Forelimb muscle (tissue), 1 donor: Measurements from ENCODE around the gene SLC44A4. TPM values are rescaled to one million over a fixed set of nuclear protein-coding genes. Genes with fewer than 3 reads are reported as not detected.
A peak's percentile ranks its signal among the peaks of the same experiment; 100 is the strongest.

Source experiments
- DNase-seq: peaks from one replicate; pipeline ENCODE4 v3.0.0-alpha.2; 2013; ENCODE audit warnings: low read depth
- polyA plus RNA-seq: library from polyadenylated mRNA; unstranded; fragments of 120-200 nt; gene quantifications from one replicate; pipeline ENCODE4 v1.2.1, GENCODE V29; 2013; ENCODE audit not compliant: insufficient read length

The SLC44A4 gene
- polyA plus RNA-seq, 1 donor = 0.37 TPM

DNA sequence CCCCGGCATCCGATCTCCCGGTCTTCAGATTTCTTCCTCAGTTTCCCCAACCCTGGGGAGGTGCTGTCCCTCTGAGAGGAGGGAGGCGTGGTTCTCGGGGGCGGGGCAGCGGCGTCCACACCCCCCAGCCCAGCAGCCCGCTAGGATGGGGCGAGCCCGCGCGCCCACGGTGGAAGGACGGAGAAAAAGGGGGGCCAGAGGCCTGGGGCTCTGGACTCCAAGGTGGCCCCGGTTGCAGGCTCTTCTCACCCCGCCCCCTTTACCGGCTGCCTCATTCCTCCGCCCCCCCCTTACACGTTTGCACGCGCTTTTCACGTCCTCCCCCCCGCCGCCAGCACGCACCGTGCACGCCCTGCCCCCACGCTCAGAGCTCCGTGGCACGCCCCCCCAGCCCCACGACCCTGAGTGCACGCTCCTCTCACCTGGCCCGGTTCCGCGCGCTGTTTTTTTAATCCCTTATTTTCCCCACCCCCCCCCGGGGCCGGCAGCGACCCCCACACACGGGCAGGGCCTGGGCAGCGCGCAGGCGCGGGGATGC is 22.7 kb upstream of the SLC44A4 start:
- no peak for DNase-seq

DNA sequence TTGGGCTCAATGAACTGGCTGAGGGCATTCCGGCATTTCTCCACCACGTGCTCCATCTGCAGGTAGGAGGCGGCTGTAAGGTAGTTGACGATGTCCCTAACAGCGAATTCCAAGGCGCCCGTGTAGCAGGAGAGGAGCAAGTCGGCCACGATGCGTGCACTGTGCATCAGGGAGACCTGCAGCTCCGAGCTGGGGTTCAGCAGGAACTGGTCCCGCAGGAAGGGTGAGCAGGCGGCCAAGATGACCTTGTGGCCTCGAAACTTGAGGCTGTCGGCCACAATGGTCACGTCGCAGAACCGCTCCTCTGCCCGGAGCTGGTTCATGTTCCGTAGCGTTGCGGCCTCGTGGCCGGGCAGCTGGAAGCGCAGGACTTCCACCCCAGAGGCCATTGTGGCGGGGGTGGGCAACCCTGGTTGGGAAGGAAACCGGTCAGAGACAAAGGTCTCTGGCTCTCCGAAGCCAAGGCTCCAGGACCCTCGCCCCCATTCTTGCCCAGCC is 22.2 kb upstream of the SLC44A4 start:
- no peak for DNase-seq

DNA sequence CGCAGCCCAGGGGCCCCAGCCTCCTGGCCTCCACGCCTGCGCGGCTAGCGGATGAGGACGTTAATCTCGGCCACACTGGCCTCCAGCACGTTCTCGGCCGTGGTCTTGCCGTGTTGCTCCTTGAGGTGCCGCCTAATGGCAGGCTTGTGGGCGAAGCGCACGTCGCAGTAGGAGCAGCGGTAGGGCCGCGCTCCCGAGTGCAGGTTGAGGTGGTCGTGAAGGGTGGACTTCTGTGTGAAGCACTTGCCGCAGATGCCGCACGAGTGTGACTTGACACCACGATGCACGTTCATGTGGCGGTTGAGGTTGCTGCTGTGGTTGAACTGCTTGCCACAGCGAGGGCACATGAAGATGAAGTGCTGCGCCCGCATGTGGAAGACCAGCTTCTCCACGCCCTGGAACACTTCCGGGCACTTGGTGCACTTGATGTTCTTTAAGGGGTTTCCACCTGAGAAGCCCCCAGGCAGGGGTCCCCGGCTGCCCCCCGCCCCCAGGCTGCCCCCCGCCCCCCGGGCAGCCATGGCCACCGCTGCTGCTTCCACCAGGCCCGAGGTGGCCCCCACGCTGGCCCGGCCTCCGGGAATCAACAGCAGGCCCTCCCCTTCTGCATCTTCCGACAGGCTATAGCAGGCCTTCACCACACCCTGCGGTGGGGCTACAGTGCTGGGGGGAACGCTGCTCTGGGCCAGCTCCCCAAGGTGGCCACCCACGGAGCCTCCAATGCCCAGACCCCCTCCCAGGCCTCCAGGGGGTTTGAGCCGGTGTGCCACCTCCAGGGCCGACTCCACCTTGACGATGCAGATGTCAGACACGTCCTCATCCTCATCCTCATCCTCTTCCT is 21.3 kb upstream of the SLC44A4 start:
- DNase-seq = no peak

DNA sequence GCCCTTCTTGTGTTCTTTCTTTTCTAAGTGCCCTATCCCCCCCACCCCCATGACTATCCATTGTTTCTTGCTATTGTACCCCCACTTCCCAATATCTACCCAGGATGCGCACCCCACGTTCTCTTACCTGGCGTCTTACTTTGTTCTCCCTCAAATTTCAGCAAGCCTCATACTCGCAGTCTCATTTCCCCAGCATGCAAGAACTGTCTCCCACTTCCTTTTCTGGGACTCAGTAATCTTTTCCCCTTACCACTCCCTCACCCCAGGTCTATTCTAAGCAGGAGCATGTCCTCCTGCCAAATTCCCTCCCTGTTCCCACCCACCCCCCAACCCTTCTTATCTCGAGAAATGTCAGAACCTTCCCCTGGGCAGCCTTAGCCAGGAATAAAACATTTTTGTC is 20.4 kb upstream of the SLC44A4 start:
- DNase-seq = no peak

DNA sequence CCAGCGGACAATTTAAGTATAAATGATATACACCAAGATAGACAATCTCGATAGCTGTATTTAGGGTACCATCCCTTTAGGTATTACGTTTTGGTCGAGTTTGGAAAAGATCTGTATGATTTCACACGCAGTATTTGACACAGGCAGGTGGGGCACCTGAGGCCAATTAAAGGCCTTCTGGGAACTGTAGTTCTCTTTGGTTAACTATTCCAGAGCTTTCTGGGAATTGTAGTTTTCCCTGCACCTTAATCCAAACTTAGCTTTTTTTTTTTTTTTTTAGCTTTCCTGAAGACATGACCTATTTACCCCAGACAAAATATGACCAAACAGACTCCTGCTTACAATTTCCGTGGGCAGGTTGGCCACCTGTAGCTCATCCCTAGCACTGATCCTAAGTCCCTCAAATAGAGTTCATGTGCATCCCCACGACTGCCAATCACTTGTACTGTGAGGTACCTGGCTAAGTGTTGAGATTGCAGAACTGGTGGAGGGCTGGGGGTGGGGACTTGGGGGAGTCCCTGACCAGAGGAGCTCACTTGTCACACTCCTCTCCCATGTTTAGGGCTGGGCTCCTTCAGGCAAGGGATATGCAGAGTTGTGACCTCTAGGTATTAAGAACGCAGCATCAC is 19.7 kb upstream of the SLC44A4 start:
- no peak for DNase-seq

DNA sequence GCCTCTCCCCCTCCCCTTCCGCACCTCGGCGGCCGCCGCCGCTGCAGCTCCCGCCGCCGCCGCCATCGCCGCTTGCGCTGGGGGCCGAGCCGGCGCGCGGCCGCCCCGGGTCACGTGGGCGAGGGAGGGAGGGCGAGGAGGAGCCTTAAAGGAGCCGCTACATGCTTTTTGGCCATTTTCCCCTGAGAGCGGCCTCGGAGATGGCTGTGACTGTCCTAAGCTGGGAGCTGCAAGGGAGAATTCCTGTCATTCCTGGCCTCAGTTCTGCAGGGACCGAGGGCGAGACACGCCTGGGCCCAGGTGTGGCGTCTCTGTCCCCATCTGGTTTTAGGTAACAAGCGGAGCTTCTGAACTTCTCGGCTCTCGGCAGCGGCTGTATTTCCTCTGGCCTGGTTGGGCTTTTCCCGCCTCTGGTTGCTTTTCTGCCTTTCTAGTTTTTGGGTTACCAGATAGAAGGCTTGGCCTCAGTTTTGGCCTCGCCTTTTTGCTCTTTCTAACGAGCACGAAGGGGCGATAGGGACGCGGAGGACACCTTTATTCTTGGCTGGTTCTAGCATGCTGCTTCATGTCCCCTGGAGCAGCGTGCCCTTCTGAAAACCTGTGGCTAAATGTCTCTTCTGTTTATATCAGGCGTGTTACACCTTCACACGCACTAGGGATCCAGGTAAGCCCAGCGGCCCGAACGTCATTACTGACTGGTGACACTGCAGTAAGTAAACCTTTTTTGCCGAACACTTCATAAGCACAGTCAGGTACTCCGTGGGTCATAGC is 19.0 kb upstream of the SLC44A4 start, which contains the start of gene EHMT2:
EHMT2 (minus strand) TSS at position 87 of the 771 bp plus-strand sequence; CDS start at position 66, 21 bp downstream.
- peak; percentile 49 for DNase-seq

DNA sequence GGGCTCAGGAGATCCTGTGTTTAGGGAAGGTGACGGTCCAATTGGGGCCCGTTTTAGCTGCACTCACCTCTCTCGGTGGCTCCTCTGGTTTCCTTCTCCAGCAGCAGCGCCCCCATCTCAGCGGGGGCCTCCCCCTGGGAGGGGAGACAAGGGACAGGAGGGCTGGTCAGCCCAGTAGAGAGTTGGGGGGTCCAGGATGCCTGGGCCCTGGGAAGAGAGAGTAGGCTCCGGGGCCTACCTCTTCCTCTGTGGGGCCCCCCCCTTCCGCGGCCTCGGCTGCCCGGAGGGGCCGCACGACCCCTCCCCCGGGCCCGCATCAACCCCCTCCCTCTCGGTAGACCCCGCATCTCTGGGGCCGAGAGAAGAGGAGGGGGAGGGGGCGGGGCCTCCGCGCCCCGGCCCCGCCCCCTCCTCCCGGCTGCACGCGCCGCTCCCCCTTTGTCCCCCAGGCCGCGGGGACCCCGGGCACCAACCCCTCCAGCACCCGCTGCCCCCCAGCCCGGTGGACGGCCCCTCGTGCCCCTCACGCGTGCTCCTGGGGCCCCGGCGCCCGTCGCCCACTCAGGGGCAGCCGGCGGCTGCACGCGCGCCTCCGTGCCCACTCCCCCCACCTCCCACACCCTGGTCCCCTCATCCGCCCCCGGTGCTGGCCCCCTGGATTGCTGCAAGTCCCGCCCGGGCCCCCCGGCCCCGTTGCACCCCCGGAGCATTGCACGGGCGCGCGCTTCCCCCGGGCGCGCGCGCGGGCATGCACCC is 18.2 kb upstream of the SLC44A4 start:
- DNase-seq = no peak

DNA sequence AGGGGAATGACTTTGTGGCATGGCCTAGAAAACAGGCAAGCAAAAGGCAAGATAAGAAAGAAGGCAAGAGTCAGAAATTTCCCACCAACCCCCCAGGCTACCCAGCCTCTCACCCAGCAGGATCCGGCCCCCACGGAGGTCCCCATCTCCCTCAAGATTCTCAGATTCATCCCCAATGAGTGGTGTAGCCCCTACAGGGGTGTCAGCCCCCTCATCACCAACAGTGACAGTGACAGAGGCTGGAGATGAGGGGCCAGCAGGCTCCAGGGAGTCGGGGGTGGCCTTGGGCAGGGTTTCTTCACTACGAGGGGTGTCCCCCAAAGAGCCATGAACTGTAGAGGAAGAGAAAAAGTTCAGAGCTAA is 17.7 kb upstream of the SLC44A4 start:
- DNase-seq = no peak

DNA sequence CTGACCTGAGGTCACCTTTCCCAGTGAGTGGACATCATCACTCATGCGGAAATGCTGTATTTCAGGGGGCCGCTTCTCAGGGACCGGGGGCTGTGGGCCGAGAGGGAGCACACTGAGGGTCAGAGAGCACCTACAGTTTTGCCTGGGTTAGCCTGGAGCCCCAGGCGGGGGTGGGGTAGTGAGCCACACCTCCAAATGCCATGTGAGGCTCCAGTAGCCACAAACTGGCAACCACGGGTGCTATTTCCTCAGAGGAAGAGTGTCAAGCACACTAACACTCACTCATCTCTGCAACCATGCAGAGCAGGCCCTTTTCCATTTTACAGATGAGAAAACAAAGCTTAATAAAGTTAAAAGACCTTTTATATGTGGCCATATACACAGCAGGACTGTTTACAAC is 14.0 kb upstream of the SLC44A4 start:
- no peak for DNase-seq

DNA sequence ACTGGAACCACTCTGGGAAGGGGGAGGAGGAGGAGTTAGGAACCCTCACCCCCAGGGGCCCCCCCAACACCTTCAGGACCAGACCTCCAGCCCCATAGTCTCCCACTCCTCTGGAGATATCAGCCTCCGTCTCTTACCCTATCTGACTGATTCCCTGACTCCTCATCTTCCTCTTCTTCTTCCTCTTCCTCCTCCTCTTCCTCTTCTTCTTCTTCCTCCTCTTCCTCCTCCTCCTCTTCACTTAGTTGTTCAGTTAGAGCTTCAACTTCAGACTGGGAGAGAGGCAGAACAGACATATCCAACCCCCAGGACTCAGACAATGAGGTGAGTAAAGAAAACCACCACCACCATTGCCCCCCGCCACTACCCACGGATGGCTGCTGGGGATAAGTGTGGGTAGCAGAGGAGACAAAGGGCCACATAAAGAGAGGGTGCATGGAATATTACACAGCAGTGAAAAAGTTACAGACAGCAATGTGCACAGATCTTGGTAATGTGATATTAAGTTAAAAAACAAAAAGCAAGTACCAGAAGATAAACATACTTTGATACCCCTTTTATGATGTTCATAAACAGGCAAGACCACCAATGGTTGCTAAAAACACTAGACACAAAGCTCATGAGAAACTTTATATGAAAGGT is 10.7 kb upstream of the SLC44A4 start:
- no peak for DNase-seq

DNA sequence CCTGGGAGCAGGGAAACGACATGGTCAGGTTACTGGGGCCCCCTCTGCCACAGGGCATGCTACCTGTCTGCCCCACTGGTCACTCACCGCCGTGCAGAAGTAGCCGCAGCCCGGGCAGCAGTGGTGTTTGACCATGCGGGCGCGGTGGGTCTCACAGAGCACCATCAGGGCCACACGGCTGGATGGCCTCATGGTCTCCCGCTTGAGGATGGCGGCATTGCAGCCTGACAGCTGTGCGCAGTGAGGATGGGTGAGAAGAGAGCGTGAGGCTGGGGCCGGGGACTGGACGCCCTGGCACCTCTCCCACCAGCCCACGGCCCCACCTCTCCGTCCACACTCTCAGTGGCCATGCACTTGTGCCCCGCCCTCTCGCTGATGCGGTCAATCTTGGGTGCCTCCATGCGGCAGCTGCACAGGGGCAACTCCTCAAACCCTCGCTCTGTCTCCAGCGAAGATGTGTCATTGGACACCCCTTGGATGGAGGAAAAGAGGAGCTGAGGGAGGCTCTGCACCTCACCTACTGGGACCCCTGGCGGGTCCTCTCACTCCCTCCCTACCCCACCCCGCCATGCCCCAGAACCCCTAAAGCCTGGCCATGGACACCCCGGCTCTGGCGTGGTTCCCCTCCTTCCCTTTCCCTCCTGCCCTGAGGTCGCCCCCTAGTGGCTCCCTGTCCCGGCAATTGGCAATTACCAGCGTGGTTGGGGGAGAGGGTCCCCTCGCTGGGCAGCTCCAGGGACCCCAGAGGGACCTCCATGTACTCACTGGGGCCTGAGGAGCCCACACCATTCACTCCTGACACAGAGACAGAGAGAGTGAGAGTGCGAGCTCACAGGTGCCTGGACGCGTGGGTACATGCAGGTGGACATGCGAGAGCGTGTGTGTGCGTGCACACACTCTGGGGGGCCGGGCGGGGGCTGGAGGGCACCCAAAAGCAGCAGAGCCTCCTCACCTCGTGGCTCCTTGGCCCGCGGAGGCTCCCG is 9.8 kb upstream of the SLC44A4 start:
- no peak for DNase-seq

DNA sequence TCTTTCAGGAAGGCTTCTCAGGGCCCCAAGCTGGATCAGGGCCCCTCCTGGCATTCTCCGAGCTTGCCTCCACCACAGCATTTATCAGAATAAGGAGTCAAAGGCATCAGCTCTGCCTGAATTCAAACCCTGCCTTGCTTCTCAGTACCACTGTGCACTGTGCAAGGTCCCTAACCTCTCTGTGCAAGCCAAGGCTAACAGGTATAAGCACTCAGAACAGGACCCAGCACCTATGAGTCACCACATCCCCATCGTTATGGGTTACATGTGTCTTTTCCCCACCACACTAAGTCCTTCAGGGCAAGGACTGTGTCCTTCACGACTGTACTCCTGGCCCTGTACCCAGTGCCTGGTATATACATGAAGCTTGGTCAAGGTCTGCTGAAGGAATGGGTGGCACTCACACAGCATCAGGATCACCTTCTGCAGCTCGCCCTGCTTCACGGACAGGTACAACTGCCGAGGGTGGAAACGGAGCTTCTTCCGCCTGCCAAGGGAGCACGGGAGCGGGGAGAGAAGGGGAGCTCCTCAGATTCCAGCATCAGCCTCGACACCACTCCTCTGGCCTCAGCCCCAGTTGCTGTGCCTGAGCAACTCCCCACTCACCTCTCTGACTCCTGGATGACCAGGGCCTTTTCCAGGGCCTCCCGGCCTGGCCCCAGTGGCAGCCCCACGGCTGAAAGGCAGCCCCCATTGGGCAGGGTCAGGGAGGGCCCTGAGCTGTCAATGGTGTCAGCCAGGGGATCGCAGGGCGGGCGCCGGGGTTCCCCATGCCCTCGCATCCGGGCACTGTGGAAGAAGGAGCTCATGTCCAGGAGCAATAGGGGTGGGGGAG is 8.6 kb upstream of the SLC44A4 start:
- DNase-seq = no peak

DNA sequence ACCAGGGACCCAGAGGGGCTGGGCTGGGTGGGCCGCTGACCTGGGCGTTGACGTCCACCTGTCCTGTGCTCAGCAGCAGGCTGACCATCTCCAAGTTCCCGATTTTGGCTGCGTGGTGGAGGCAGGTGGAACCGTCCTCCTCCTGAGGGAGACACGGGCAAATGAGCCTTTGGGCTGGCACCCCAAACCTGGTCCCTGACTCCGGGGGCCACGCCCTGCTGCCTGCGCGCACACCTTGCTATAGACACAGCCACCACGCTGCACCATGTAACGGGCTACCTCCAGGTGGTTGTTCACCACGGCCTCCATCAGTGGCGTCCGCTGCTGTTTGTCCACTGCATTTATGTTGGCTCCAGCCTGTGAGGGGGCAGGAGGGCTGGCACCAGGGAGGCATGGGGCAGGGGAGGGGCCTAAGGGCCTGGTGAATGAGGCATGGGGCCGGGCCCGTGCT is 7.8 kb upstream of the SLC44A4 start:
- no peak for DNase-seq

DNA sequence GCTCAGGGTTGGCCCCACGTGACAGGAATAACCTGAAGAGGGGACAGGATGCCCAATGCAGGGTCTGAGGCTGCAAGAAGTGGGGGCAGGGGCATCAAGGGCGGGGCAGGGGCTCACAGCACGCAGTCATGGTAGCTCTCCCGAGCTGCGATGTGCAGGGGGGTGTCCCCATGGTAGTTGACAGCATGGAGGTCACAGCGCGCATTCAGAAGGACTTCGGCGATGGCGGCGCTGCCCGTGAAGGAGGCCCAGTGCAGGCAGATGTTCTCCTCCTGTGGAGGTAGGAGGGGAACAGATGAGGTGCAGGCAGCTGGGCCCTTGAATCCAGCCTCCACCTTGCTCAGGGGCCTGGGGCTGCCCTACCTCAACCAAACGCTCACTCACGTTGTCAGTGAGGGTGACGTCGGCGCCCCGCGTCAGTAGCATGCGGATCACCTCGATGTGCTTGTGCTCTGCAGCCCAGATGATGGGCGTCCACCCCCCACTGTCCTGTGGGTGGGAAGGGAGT is 5.8 kb upstream of the SLC44A4 start:
- no peak for DNase-seq

DNA sequence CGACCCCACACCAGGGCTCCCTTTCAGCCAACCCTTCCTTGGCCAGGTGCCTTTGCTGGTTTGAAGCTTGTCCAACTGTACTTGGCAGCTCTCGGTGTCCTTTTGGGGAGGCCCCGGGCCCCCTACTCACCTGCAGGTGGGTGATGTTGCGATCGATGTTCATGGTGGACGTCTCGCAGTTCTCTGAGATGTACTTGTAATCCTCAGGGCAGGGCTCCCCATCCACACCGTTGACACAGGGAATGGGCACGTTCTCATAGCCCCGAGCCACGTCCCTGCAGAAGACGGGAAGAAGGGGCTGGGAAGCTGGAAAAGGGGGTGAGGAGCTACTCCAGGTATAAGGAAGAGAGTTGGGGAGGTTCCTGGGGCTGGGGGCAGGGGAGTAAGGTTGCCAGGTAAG is 4.9 kb upstream of the SLC44A4 start:
- DNase-seq = no peak

DNA sequence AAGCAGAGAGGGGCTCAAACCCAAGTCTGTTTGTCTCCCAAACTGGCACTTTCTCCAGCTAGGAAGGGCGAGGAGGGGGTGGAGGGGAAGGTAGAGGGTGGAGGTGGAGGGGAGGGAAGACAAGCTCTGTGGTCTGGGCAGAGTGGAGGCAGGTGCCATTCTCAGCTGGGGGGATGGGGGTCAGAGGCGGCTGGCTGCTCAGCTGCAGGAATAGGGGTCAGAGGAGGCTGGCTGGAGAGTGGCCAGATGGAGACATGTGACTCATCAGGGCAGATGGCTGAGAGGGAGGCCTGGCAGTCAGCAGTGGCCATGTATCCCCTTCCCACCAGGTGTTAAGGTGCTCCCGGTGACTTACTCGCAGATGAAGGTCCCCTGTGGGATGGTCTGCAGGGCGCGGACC is 3.5 kb upstream of the SLC44A4 start:
- DNase-seq = no peak

DNA sequence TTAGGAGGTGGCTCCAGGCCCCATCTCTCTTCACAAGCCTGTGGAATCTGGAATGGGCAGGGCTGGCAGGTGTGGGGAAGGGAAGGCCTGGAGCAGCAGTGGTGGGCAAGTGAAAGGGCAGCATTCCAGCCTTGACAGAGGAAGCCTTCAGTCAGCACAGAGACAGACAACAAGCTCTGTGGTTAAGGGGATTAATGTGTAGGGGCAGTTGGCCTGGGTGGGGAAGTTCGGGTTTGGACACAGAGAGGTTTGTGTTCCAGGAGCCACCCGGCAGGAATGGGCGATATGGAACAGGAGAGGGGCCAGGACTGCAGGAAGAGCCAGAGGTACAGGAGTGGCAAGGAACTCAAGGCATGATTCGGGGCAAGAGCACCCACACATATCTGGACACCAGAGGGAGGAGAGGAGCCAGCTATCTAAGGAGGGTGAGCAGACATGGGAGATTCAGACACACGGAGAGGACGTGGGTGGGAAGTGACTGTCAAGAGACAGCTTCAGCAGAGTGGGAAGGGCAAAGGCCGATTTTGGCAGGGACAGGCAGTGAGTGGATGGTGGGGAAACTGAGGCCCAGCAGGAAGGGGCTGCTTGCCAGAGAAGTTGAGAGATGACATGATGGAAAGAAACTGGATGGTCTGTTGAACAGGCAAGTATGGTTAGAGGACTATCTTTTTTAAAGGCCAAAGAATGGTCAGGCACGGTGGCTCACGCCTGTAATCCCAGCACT is 2.5 kb upstream of the SLC44A4 start:
- no peak for DNase-seq

DNA sequence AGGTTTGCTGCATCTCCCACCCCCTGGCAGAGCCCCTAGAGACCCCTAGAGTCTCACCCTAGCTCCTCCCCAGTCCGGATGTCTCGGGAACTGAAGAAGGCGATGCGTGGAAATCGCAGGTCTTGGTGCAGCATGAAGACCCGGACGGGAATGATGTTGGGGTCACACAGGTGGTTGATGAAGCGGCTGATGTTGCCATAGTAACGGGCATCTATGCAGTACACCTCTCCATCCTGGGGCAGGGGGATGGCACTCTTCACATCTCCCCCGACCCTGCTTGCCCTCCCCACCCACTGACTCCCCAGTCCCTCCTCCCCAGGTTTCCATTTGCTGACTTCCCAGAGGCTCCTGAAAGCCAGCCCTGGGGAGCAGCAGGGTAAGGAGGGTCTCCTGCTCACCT is 1.8 kb upstream of the SLC44A4 start:
- DNase-seq = no peak
